ENCODE results near the gene EPHB3. TPM values are rescaled to one million over a fixed set of nuclear protein-coding genes. Genes with fewer than 3 reads are reported as not detected.

EPHB3 gene
- polyA plus RNA-seq, 2 of the 4 experiments (the other 2 are of a cell fraction): 0.36 to 0.50 TPM

- H3K27ac ChIP-seq: no peak overlapping the region
- ChIA-PET POLR2A (no interaction called here), CTCF (interaction anchor here (1.3 to 1.6 kb wide), 2 partner anchors 163 to 240 kb away, joined by 4 to 5 read pairs; no protein-coding TSS in a partner anchor)
- FAIRE-seq (no peak), ATAC-seq (no peak), DNase-seq (ENCODE audit: low read depth in 1 of 2, low spot score in 1 of 2) (no peak)
- WGBS (ENCODE audit: missing lambda C conversion rate): 89% methylated on average over 7 of the region's 11 CpGs
- peaks cover 28% of the 10 kb centered on the region for H3K4me1 ChIP-seq
- H3K4me3 ChIP-seq: no peak overlapping the region
- H3K4me2 ChIP-seq: no peak overlapping the region
- no peaks in the 10 kb centered on the region for H3K9me3 ChIP-seq
- TF ChIP-seq ELK1 (IDR thresholded peaks at IDR 0.05; ENCODE audit: low read depth, low read length): no peak
- TF ChIP-seq SMC3 (IDR thresholded peaks at IDR 0.05): no peak
- no peak for TF ChIP-seq RFX5 (IDR thresholded peaks at IDR 0.05)
- no peak for TF ChIP-seq CHD4 (IDR thresholded peaks at IDR 0.05; ENCODE audit: borderline replicate concordance)
- no peak for TF ChIP-seq RCOR1 (IDR thresholded peaks at IDR 0.05; ENCODE audit: low read depth, low read length)
- no peak for TF ChIP-seq CBX2 (IDR thresholded peaks at IDR 0.05; ENCODE audit: borderline replicate concordance, low read depth)
- TF ChIP-seq HES2 (IDR thresholded peaks at IDR 0.05): no peak
- no peak for TF ChIP-seq PBX3 (IDR thresholded peaks at IDR 0.05)
- no peak for TF ChIP-seq MAX (IDR thresholded peaks at IDR 0.05)
- TF ChIP-seq BCL3 (IDR thresholded peaks at IDR 0.05): no peak
- no peak for TF ChIP-seq KDM5A (IDR thresholded peaks at IDR 0.05)
- no peak for TF ChIP-seq RARB (CRISPR knock-in tag; IDR thresholded peaks at IDR 0.05)
- TF ChIP-seq EP300 (IDR thresholded peaks at IDR 0.05): no peak
- no peak for TF ChIP-seq MAFK (IDR thresholded peaks at IDR 0.05; ENCODE audit: partially characterized antibody)
Measured at GRCh38 chr3:184563561-184563925, 2.0 kb downstream of the EPHB3 start.

- Histone ChIP-seq H3K4me3 (no peak overlapping the region), H3K27ac (no peak overlapping the region), H3K4me1 (peaks cover 24% of the 10 kb centered on the region), H3K4me2 (no peak overlapping the region), H3K9me3 (no peaks in the 10 kb centered on the region)
- ATAC-seq: no peak
- FAIRE-seq: no peak
- TF ChIP-seq CBX8 (IDR thresholded peaks at IDR 0.05) (no peak), JUNB (IDR thresholded peaks at IDR 0.05) (no peak), HOXA7 (CRISPR knock-in tag; IDR thresholded peaks at IDR 0.05) (no peak), RCOR1 (IDR thresholded peaks at IDR 0.05; ENCODE audit: low read depth, low read length) (no peak), ESRRA (IDR thresholded peaks at IDR 0.05; ENCODE audit: borderline replicate concordance, low read length) (no peak), FOSL2 (IDR thresholded peaks at IDR 0.05) (no peak), FOSL2 (CRISPR knock-in tag; IDR thresholded peaks at IDR 0.05) (no peak), USF2 (IDR thresholded peaks at IDR 0.05) (no peak), CTCF (IDR thresholded peaks at IDR 0.05) (no peak), NPAS2 (CRISPR knock-in tag; IDR thresholded peaks at IDR 0.05; ENCODE audit: borderline replicate concordance) (no peak), HOXB5 (CRISPR knock-in tag; IDR thresholded peaks at IDR 0.05) (no peak), ZFP36 (IDR thresholded peaks at IDR 0.05; ENCODE audit: borderline replicate concordance, partially characterized antibody) (no peak), MAX (IDR thresholded peaks at IDR 0.05) (no peak), TFCP2L1 (CRISPR knock-in tag; IDR thresholded peaks at IDR 0.05) (no peak), BHLHE40 (IDR thresholded peaks at IDR 0.05; ENCODE audit: low read depth, low read length) (no peak), RAD21 (conservative IDR thresholded peaks at IDR 0.05 in 1 of 2, IDR thresholded peaks at IDR 0.05 in 1 of 2) (no peak), TP53 (CRISPR knock-in tag; IDR thresholded peaks at IDR 0.05) (no peak)
- 83% methylated on average over 10 of the region's 13 CpGs for WGBS (ENCODE audit: missing lambda C conversion rate)
- ChIA-PET CTCF (interaction anchor here (0.5 to 3.1 kb wide), 4 partner anchors 97 to 240 kb away, joined by 3 to 22 read pairs (median 4); no protein-coding TSS in a partner anchor), POLR2A (no interaction called here)
- no peak for DNase-seq (ENCODE audit: low read depth in 1 of 2, low spot score in 1 of 2)
Measured at GRCh38 chr3:184563941-184564684, 2.5 kb downstream of the EPHB3 start.
